ENCODE measurements around the gene KCNA5. TPM values are rescaled to one million over a fixed set of nuclear protein-coding genes. Genes with fewer than 3 reads are reported as not detected.

The KCNA5 gene
- polyA plus RNA-seq, 4 donors, result 0.30 to 3.1 TPM; not detected in 2

GRCh38 chr12:5040368-5040767 is 3.3 kb upstream of the KCNA5 start:
- Histone ChIP-seq H3K9me3 (ENCODE audit: control insufficient read depth in 2 of 2, insufficient read depth in 1 of 2, low read depth in 1 of 2, low read length in 1 of 2) (no peaks in the 10 kb centered on the region), H3K27me3 (ENCODE audit: control insufficient read depth in 3 of 3, insufficient read depth in 3 of 3, low read length in 3 of 3) (peaks cover 0 to 28% (median 23%) of the 10 kb centered on the region in 3 donors), H3K36me3 (ENCODE audit: control insufficient read depth in 3 of 3, insufficient read depth in 2 of 3, low read depth in 1 of 3, low read length in 3 of 3) (no peaks in the 10 kb centered on the region), H3K4me3 (ENCODE audit: low read depth in 1 of 3, low read length in 3 of 3) (no peak overlapping the region), H3K27ac (ENCODE audit: low read depth in 1 of 3, low read length in 2 of 3) (no peak overlapping the region), H3K4me1 (ENCODE audit: control insufficient read depth in 3 of 3, insufficient read depth in 2 of 3, low read depth in 1 of 3, low read length in 2 of 3) (no peaks in the 10 kb centered on the region)
- FAIRE-seq (no peak), DNase-seq (no peak)
- 50 to 58% (median 54%) methylated on average over 5 of the region's 5 CpGs for WGBS, 3 donors

GRCh38 chr12:5044420-5045295 is 979 bp downstream of the KCNA5 start:
- Histone ChIP-seq H3K27me3 (ENCODE audit: control insufficient read depth in 3 of 3, insufficient read depth in 3 of 3, low read length in 3 of 3) (peaks cover 0 to 35% (median 31%) of the 10 kb centered on the region in 3 donors), H3K4me3 (ENCODE audit: low read depth in 1 of 3, low read length in 3 of 3) (no peak overlapping the region), H3K36me3 (ENCODE audit: control insufficient read depth in 3 of 3, insufficient read depth in 2 of 3, low read depth in 1 of 3, low read length in 3 of 3) (no peaks in the 10 kb centered on the region), H3K9me3 (ENCODE audit: control insufficient read depth in 2 of 2, insufficient read depth in 1 of 2, low read depth in 1 of 2, low read length in 1 of 2) (no peaks in the 10 kb centered on the region), H3K27ac (ENCODE audit: low read depth in 1 of 3, low read length in 2 of 3) (no peak overlapping the region), H3K4me1 (ENCODE audit: control insufficient read depth in 3 of 3, insufficient read depth in 2 of 3, low read depth in 1 of 3, low read length in 2 of 3) (no peaks in the 10 kb centered on the region)
- WGBS, 3 donors, result 50 to 64% (median 61%) methylated on average over 58 to 71 of the region's 71 CpGs
- FAIRE-seq (no peak), DNase-seq (no peak)

GRCh38 chr12:5047094-5047493 is 3.4 kb downstream of the KCNA5 start:
- FAIRE-seq, result no peak

GRCh38 chr12:5047729-5048128 is 4.0 kb downstream of the KCNA5 start:
- Histone ChIP-seq H3K27me3 (ENCODE audit: control insufficient read depth in 3 of 3, insufficient read depth in 3 of 3, low read length in 3 of 3) (peaks cover 0 to 33% (median 25%) of the 10 kb centered on the region in 3 donors), H3K4me3 (ENCODE audit: low read depth in 1 of 3, low read length in 3 of 3) (no peak overlapping the region), H3K9me3 (ENCODE audit: control insufficient read depth in 2 of 2, insufficient read depth in 1 of 2, low read depth in 1 of 2, low read length in 1 of 2) (no peaks in the 10 kb centered on the region), H3K36me3 (ENCODE audit: control insufficient read depth in 3 of 3, insufficient read depth in 2 of 3, low read depth in 1 of 3, low read length in 3 of 3) (no peaks in the 10 kb centered on the region), H3K27ac (ENCODE audit: low read depth in 1 of 3, low read length in 2 of 3) (no peak overlapping the region), H3K4me1 (ENCODE audit: control insufficient read depth in 3 of 3, insufficient read depth in 2 of 3, low read depth in 1 of 3, low read length in 2 of 3) (no peaks in the 10 kb centered on the region)
- FAIRE-seq, result no peak
- WGBS, 3 donors, result 37 to 51% (median 49%) methylated on average over 6 of the region's 6 CpGs
- DNase-seq, result no peak

More at GRCh38 chr12:5047094-5047493, 3.4 kb downstream of the KCNA5 start:
- no peak for DNase-seq
- no peaks in the 10 kb centered on the region for H3K4me1 ChIP-seq (ENCODE audit: control insufficient read depth in 3 of 3, insufficient read depth in 2 of 3, low read depth in 1 of 3, low read length in 2 of 3)
- no peaks in the 10 kb centered on the region for H3K36me3 ChIP-seq (ENCODE audit: control insufficient read depth in 3 of 3, insufficient read depth in 2 of 3, low read depth in 1 of 3, low read length in 3 of 3)
- peaks cover 0 to 37% (median 25%) of the 10 kb centered on the region in 3 donors for H3K27me3 ChIP-seq (ENCODE audit: control insufficient read depth in 3 of 3, insufficient read depth in 3 of 3, low read length in 3 of 3)
- H3K4me3 ChIP-seq (ENCODE audit: low read depth in 1 of 3, low read length in 3 of 3), result no peak overlapping the region
- no peak overlapping the region for H3K27ac ChIP-seq (ENCODE audit: low read depth in 1 of 3, low read length in 2 of 3)
- 32 to 55% (median 48%) methylated on average over 5 of the region's 5 CpGs for WGBS, 3 donors
- no peaks in the 10 kb centered on the region for H3K9me3 ChIP-seq (ENCODE audit: control insufficient read depth in 2 of 2, insufficient read depth in 1 of 2, low read depth in 1 of 2, low read length in 1 of 2)

DNA sequence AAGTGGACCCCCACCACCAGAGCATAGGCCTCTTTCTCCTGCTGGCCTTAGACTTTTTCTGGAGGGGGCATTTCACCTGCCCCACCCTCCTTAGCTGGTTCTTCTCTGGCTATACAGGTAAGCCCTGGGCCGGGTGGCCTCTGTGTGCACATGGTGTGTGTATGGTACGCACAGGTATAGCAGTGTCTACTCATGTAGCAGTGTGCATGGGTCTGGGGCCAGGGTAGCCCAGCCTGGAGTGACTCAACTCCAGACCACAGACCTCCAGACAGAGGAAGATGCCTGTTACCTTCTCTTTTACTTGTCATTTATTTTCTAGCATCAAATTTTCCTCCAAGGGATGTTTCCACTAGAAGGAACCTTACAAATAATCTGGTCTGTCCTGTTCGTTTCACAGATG is 6.9 kb downstream of the KCNA5 start:
- Histone ChIP-seq H3K4me3 (ENCODE audit: low read depth in 1 of 3, low read length in 3 of 3) (no peak overlapping the region), H3K27ac (ENCODE audit: low read depth in 1 of 3, low read length in 2 of 3) (no peak overlapping the region), H3K36me3 (ENCODE audit: control insufficient read depth in 3 of 3, insufficient read depth in 2 of 3, low read depth in 1 of 3, low read length in 3 of 3) (no peaks in the 10 kb centered on the region), H3K27me3 (ENCODE audit: control insufficient read depth in 3 of 3, insufficient read depth in 3 of 3, low read length in 3 of 3) (peaks cover 0 to 19% (median 9%) of the 10 kb centered on the region in 3 donors), H3K4me1 (ENCODE audit: control insufficient read depth in 3 of 3, insufficient read depth in 2 of 3, low read depth in 1 of 3, low read length in 2 of 3) (no peaks in the 10 kb centered on the region), H3K9me3 (ENCODE audit: control insufficient read depth in 2 of 2, insufficient read depth in 1 of 2, low read depth in 1 of 2, low read length in 1 of 2) (no peaks in the 10 kb centered on the region)
- 59 to 80% (median 63%) methylated on average over 3 of the region's 3 CpGs for WGBS, 3 donors
- DNase-seq, result no peak
- no peak for FAIRE-seq

- Histone ChIP-seq H3K27ac (ENCODE audit: low read depth in 1 of 3, low read length in 2 of 3) (no peak overlapping the region), H3K4me3 (ENCODE audit: low read depth in 1 of 3, low read length in 3 of 3) (no peak overlapping the region), H3K4me1 (ENCODE audit: control insufficient read depth in 3 of 3, insufficient read depth in 2 of 3, low read depth in 1 of 3, low read length in 2 of 3) (no peaks in the 10 kb centered on the region), H3K27me3 (ENCODE audit: control insufficient read depth in 3 of 3, insufficient read depth in 3 of 3, low read length in 3 of 3) (peaks cover 0 to 19% (median 9%) of the 10 kb centered on the region in 3 donors), H3K9me3 (ENCODE audit: control insufficient read depth in 2 of 2, insufficient read depth in 1 of 2, low read depth in 1 of 2, low read length in 1 of 2) (no peaks in the 10 kb centered on the region), H3K36me3 (ENCODE audit: control insufficient read depth in 3 of 3, insufficient read depth in 2 of 3, low read depth in 1 of 3, low read length in 3 of 3) (no peaks in the 10 kb centered on the region)
- DNase-seq, result no peak
- FAIRE-seq, result no peak
- WGBS, 3 donors, result 69 to 84% (median 81%) methylated on average over 2 of the region's 2 CpGs
These were observed 7.7 kb downstream of the KCNA5 start for GRCh38 chr12:5051334-5051733.

GRCh38 chr12:5051913-5052312 is 8.2 kb downstream of the KCNA5 start:
- H3K4me1 ChIP-seq (ENCODE audit: control insufficient read depth in 3 of 3, insufficient read depth in 2 of 3, low read depth in 1 of 3, low read length in 2 of 3), result no peaks in the 10 kb centered on the region
- no peaks in the 10 kb centered on the region for H3K9me3 ChIP-seq (ENCODE audit: control insufficient read depth in 2 of 2, insufficient read depth in 1 of 2, low read depth in 1 of 2, low read length in 1 of 2)
- WGBS, 3 donors, result 58 to 73% (median 65%) methylated on average over 1 of the region's 1 CpG
- peaks cover 0 to 16% (median 7%) of the 10 kb centered on the region in 3 donors for H3K27me3 ChIP-seq (ENCODE audit: control insufficient read depth in 3 of 3, insufficient read depth in 3 of 3, low read length in 3 of 3)
- H3K4me3 ChIP-seq (ENCODE audit: low read depth in 1 of 3, low read length in 3 of 3), result no peak overlapping the region
- H3K27ac ChIP-seq (ENCODE audit: low read depth in 1 of 3, low read length in 2 of 3), result no peak overlapping the region
- H3K36me3 ChIP-seq (ENCODE audit: control insufficient read depth in 3 of 3, insufficient read depth in 2 of 3, low read depth in 1 of 3, low read length in 3 of 3), result no peaks in the 10 kb centered on the region
- DNase-seq (no peak), FAIRE-seq (no peak)

GRCh38 chr12:5052348-5052747 is 8.7 kb downstream of the KCNA5 start:
- no peak for FAIRE-seq
- no peak for DNase-seq
- Histone ChIP-seq H3K4me3 (ENCODE audit: low read depth in 1 of 3, low read length in 3 of 3) (no peak overlapping the region), H3K27me3 (ENCODE audit: control insufficient read depth in 3 of 3, insufficient read depth in 3 of 3, low read length in 3 of 3) (peaks cover 0 to 12% (median 4%) of the 10 kb centered on the region in 3 donors), H3K4me1 (ENCODE audit: control insufficient read depth in 3 of 3, insufficient read depth in 2 of 3, low read depth in 1 of 3, low read length in 2 of 3) (no peaks in the 10 kb centered on the region), H3K36me3 (ENCODE audit: control insufficient read depth in 3 of 3, insufficient read depth in 2 of 3, low read depth in 1 of 3, low read length in 3 of 3) (no peaks in the 10 kb centered on the region), H3K9me3 (ENCODE audit: control insufficient read depth in 2 of 2, insufficient read depth in 1 of 2, low read depth in 1 of 2, low read length in 1 of 2) (no peaks in the 10 kb centered on the region), H3K27ac (ENCODE audit: low read depth in 1 of 3, low read length in 2 of 3) (no peak overlapping the region)
- 67 to 74% (median 69%) methylated on average over 4 of the region's 4 CpGs for WGBS, 3 donors
